Stimulated activated CD4-positive, alpha-beta T cell treated with anti-CD3 and anti-CD28 coated beads, Interleukin-1b, Interleukin-23, amount 100 ng/mL, for 4 hours (primary cell): ENCODE data around the gene ITPR2.
"Not testable (repeated sequence)": the region's sequence is repeated elsewhere in the genome, so short reads cannot be mapped to it uniquely, and the experiment has no call there.

Experiments used
- DNase-seq, 2 donors: peaks; one replicate each; pipeline ENCODE4 v3.0.0-alpha.2; 2020; ENCODE audit warnings: low read depth in 2 of 2

Gene ITPR2

GRCh38 chr12:26755362-26755761 lies 77.6 kb downstream of the ITPR2 start:
- DNase-seq = not testable (repeated sequence)

- no peak for DNase-seq
Observed at GRCh38 chr12:26754148-26754547, 78.8 kb downstream of the ITPR2 start.

GRCh38 chr12:26751179-26751578 lies 81.8 kb downstream of the ITPR2 start:
- DNase-seq = no peak

GRCh38 chr12:26750531-26751175 lies 82.3 kb downstream of the ITPR2 start:
- no peak for DNase-seq

- DNase-seq = no peak
Observed at GRCh38 chr12:26749781-26750180, 83.2 kb downstream of the ITPR2 start.

- DNase-seq = no peak
Observed at GRCh38 chr12:26748741-26749431, 84.1 kb downstream of the ITPR2 start.

GRCh38 chr12:26748412-26748740 lies 84.6 kb downstream of the ITPR2 start:
- no peak for DNase-seq

- DNase-seq = no peak
Observed at GRCh38 chr12:26746121-26746714, 86.8 kb downstream of the ITPR2 start.

GRCh38 chr12:26744697-26745440 lies 88.1 kb downstream of the ITPR2 start:
- DNase-seq = no peak

GRCh38 chr12:26744042-26744626 lies 88.9 kb downstream of the ITPR2 start:
- no peak for DNase-seq

- DNase-seq = no peak
Observed at GRCh38 chr12:26741584-26742227, 91.3 kb downstream of the ITPR2 start.

- no peak for DNase-seq
Observed at GRCh38 chr12:26740991-26741390, 92.0 kb downstream of the ITPR2 start.

- no peak for DNase-seq
Observed at GRCh38 chr12:26740348-26740747, 92.6 kb downstream of the ITPR2 start.

- DNase-seq = no peak
Observed at GRCh38 chr12:26737487-26738030, 95.4 kb downstream of the ITPR2 start.

GRCh38 chr12:26736563-26737486 lies 96.2 kb downstream of the ITPR2 start:
- no peak for DNase-seq

GRCh38 chr12:26735249-26735639 lies 97.8 kb downstream of the ITPR2 start:
- no peak for DNase-seq

GRCh38 chr12:26734510-26735248 lies 98.3 kb downstream of the ITPR2 start:
- no peak for DNase-seq

- DNase-seq = no peak
Observed at GRCh38 chr12:26732005-26732908, 100.7 kb downstream of the ITPR2 start.
